ENCODE results near the gene GFRA1. TPM values are rescaled to one million over a fixed set of nuclear protein-coding genes. Genes with fewer than 3 reads are reported as not detected.

GFRA1 gene
- total RNA-seq, 4 donors from 2014 or later, result 21.0 to 62.5 (median 59.3) TPM

DNA sequence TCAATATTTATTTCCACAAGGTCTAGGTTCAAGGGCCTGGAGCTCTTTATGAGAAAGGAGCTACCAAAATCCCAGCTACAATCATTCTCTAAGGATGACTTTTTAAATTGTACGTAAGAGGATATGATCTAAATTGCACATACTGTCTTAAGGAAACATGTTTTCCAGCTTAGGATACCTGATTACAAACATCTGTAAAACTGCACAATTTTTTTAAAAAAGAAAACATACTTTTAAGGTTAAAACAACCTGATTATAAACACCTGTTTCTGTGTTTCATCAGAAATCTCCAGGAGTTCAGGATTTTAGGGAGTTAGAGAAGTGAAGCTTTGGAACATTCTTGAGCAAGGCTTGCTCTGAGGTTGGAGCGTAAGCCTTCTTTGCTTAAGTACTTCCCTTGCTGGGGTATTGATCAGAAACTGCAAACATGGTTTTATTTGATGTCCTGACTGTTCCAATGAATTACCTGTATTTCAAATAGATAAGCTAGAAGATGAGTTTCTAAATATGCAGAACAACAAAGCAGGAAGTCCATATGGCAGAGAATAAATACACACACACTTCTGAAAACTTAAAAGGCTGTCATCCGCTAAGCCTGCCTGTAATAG lies 248.6 kb downstream of the GFRA1 start:
- TF ChIP-seq POLR2AphosphoS5 (IDR thresholded peaks at IDR 0.05) (no peak), EP300 (IDR thresholded peaks at IDR 0.05) (no peak), POLR2A (IDR thresholded peaks at IDR 0.05) (no peak)
- TF ChIP-seq, protein P1, sequence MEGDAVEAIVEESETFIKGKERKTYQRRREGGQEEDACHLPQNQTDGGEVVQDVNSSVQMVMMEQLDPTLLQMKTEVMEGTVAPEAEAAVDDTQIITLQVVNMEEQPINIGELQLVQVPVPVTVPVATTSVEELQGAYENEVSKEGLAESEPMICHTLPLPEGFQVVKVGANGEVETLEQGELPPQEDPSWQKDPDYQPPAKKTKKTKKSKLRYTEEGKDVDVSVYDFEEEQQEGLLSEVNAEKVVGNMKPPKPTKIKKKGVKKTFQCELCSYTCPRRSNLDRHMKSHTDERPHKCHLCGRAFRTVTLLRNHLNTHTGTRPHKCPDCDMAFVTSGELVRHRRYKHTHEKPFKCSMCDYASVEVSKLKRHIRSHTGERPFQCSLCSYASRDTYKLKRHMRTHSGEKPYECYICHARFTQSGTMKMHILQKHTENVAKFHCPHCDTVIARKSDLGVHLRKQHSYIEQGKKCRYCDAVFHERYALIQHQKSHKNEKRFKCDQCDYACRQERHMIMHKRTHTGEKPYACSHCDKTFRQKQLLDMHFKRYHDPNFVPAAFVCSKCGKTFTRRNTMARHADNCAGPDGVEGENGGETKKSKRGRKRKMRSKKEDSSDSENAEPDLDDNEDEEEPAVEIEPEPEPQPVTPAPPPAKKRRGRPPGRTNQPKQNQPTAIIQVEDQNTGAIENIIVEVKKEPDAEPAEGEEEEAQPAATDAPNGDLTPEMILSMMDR (IDR thresholded peaks at IDR 0.05), result no peak
- no peaks in the 10 kb centered on the region for H3K27me3 ChIP-seq
- H3K27ac ChIP-seq, result no peak overlapping the region
- no peaks in the 10 kb centered on the region for H3K4me1 ChIP-seq
- 79 to 93% methylated on average over 2 to 3 of the region's 3 CpGs for WGBS, 2 donors (ENCODE audit: low coverage in 1 of 2)
- no peak for ATAC-seq
- H3K9me3 ChIP-seq, result no peaks in the 10 kb centered on the region
- no peak overlapping the region for H3K4me3 ChIP-seq
- no peaks in the 10 kb centered on the region for H3K36me3 ChIP-seq

DNA sequence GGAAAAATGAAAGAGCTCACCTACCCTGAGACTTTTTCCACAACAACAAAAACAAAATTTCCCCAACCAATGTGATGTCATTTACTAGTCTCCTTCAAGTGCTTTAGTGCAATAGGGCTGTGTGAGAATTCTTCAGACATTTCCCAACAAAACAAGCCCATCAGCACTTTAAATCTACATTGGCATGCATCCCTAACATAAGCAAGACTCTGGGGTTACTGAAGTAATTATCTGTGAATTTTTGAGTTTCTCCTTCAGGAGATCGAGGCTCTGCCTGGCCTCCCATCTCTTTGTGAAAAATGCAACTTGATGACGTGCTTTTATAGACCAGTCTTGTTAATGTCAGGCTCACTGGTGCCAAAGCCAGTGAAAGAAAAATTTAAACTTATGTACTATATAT lies 255.6 kb downstream of the GFRA1 start:
- WGBS, 2 donors (ENCODE audit: low coverage in 1 of 2), result 48 to 57% methylated on average over 1 to 2 of the region's 2 CpGs
- no peak overlapping the region for H3K27ac ChIP-seq

DNA sequence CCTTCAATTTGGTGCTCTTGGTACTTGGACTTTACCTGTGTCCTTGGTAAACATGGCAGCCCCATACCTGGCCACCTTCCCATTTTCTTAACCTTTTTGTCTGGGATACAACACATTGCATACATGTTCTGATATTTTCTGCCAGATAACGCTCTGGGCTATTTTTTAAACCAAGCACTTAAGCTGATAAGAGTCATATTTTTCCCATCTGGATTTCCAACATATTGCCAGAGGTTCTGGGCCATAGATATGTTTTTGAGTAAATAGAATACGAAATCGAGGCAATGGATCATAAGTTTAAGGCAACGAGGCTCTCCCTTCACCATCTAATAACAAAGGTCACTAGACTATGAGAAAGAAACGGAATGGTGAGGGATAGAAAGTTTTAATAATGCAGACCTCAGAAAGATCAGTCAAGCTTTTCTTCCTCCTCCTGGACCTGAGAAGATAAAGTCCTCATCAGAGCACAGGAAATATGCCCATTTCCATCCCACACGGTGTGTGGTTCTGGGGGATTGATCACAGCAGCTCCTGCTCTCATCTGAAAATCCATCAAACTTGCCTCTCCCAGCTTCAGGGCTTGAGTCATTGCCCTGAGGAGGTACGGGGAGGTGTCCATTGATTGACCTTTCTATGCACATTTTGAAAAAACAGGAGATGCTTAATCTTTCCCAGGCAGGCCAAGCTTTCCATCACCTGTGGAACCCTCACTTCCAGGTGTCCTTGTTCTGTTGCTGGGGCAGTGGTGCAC lies 257.2 kb downstream of the GFRA1 start:
- WGBS, 2 donors (ENCODE audit: low coverage in 1 of 2), result 51 to 69% methylated on average over 4 to 5 of the region's 7 CpGs
- no peaks in the 10 kb centered on the region for H3K4me1 ChIP-seq
- ATAC-seq, result no peak

More for the DNA sequence above, 255.6 kb downstream of the GFRA1 start:
- TF ChIP-seq EP300 (IDR thresholded peaks at IDR 0.05), result no peak
- TF ChIP-seq, protein P1 (IDR thresholded peaks at IDR 0.05), result no peak
- TF ChIP-seq POLR2AphosphoS5 (IDR thresholded peaks at IDR 0.05), result no peak
- no peak for TF ChIP-seq POLR2A (IDR thresholded peaks at IDR 0.05)
- Histone ChIP-seq H3K27me3 (no peaks in the 10 kb centered on the region), H3K36me3 (no peaks in the 10 kb centered on the region), H3K4me3 (no peak overlapping the region), H3K4me1 (no peaks in the 10 kb centered on the region), H3K9me3 (no peaks in the 10 kb centered on the region)
- no peak for ATAC-seq

DNA sequence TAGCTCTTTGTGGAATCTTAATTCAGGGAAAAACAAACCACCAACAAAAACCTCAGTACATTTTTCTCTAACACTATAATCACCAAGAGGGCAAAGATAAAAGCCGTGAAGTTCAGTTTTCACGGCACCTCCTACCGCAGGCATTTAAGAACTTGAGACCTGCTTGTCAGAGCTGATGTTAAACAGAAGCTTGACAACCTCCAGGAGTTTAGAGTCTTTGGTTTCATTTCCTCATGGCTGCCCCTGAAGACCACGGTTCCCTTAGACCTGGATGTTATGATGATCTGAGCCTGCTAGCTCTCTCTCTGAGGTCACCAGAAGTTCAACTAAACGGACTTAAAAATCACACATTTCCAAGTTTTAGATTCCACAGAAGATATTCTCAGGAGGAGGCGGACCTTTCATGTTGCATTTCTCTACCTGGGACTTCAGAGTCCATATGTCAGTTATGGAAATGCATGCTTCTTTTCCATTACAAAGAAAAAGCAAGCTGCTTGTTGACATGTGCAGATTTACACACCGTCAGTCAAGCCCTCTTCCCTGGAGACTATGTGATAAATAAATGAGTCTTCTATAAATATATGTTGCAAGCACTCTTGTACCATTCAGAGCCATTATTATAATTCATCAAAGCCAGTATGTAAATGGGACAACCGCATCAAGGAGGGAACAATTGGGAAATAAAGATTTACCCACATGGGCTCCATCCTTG lies 258.0 kb downstream of the GFRA1 start:
- H3K9me3 ChIP-seq, result no peaks in the 10 kb centered on the region
- H3K4me1 ChIP-seq, result no peaks in the 10 kb centered on the region
- H3K27ac ChIP-seq, result no peak overlapping the region
- WGBS, 2 donors (ENCODE audit: low coverage in 1 of 2), result 26 to 33% methylated on average over 6 to 8 of the region's 8 CpGs
- H3K4me3 ChIP-seq, result no peak overlapping the region
- no peak for ATAC-seq
- no peak for TF ChIP-seq POLR2AphosphoS5 (IDR thresholded peaks at IDR 0.05)
- no peak for TF ChIP-seq POLR2A (IDR thresholded peaks at IDR 0.05)
- TF ChIP-seq EP300 (IDR thresholded peaks at IDR 0.05), result no peak
- no peaks in the 10 kb centered on the region for H3K27me3 ChIP-seq
- no peaks in the 10 kb centered on the region for H3K36me3 ChIP-seq

More for the DNA sequence above, 257.2 kb downstream of the GFRA1 start:
- no peaks in the 10 kb centered on the region for H3K27me3 ChIP-seq
- H3K9me3 ChIP-seq, result no peaks in the 10 kb centered on the region
- H3K36me3 ChIP-seq, result no peaks in the 10 kb centered on the region
- TF ChIP-seq, protein P1 (IDR thresholded peaks at IDR 0.05), result no peak
- TF ChIP-seq POLR2AphosphoS5 (IDR thresholded peaks at IDR 0.05), result no peak
- TF ChIP-seq POLR2A (IDR thresholded peaks at IDR 0.05), result no peak
- TF ChIP-seq EP300 (IDR thresholded peaks at IDR 0.05), result no peak
- H3K27ac ChIP-seq, result no peak overlapping the region
- H3K4me3 ChIP-seq, result no peak overlapping the region

- 100% methylated on average over 1 to 2 of the region's 2 CpGs for WGBS, 2 donors (ENCODE audit: low coverage in 1 of 2)
- no peaks in the 10 kb centered on the region for H3K27me3 ChIP-seq
- H3K36me3 ChIP-seq, result no peaks in the 10 kb centered on the region
- TF ChIP-seq POLR2AphosphoS5 (IDR thresholded peaks at IDR 0.05) (no peak), POLR2A (IDR thresholded peaks at IDR 0.05) (no peak), EP300 (IDR thresholded peaks at IDR 0.05) (no peak)
- TF ChIP-seq, protein P1 (IDR thresholded peaks at IDR 0.05), result no peak
- no peak for ATAC-seq
- no peak overlapping the region for H3K27ac ChIP-seq
- no peak overlapping the region for H3K4me3 ChIP-seq
- H3K9me3 ChIP-seq, result peaks cover 0 to 5% (median 0%) of the 10 kb centered on the region in 3 donors
- H3K4me1 ChIP-seq, result no peaks in the 10 kb centered on the region
Measured at GRCh38 chr10:116014326-116014725, 258.7 kb downstream of the GFRA1 start.
